HepG2 (cell line): ENCODE data around the gene CARD16. TPM values are rescaled to one million over a fixed set of nuclear protein-coding genes. Genes with fewer than 3 reads are reported as not detected.

Experiments
- BATF2 ChIP-seq: sonication (generic); formaldehyde crosslinking; IDR thresholded peaks from 2 replicates; pipeline ENCODE4 v1.8.0; 2022; ENCODE audit warnings: mild to moderate bottlenecking, missing genetic modification reagents, moderate library complexity
- BCL6 ChIP-seq: IDR thresholded peaks from 2 replicates; pipeline ENCODE4 v1.6.1; 2016; ENCODE audit warnings: missing genetic modification reagents, missing compliant biosample characterization
- CBX5 ChIP-seq: sonication (generic); formaldehyde crosslinking; IDR thresholded peaks from 2 replicates; pipeline ENCODE4 v1.4.0; 2020; ENCODE audit warnings: missing genetic modification reagents, borderline replicate concordance
- CEBPB ChIP-seq: IDR thresholded peaks from 2 replicates; pipeline ENCODE4 v1.6.1; 2011; ENCODE audit warnings: low read depth, low read length, improper control_type of control experiment, borderline replicate concordance
- GABPB1 ChIP-seq: IDR thresholded peaks from 2 replicates; pipeline ENCODE4 v1.6.1; 2016; ENCODE audit warnings: mild to moderate bottlenecking, missing genetic modification reagents, moderate library complexity, missing compliant biosample characterization
- GRHL1 ChIP-seq: sonication (generic); formaldehyde crosslinking; conservative IDR thresholded peaks from 2 replicates; pipeline ENCODE4 v1.8.0; 2022; ENCODE audit warnings: missing genetic modification reagents
- GZF1 ChIP-seq: sonication (generic); formaldehyde crosslinking; IDR thresholded peaks from 2 replicates; pipeline ENCODE4 v1.5.1; 2020; ENCODE audit warnings: mild to moderate bottlenecking, missing genetic modification reagents
- KMT2B ChIP-seq: IDR thresholded peaks from 2 replicates; pipeline ENCODE4 v1.6.1; 2016; ENCODE audit warnings: missing genetic modification reagents, missing compliant biosample characterization
- MAFF ChIP-seq: IDR thresholded peaks from 2 replicates; pipeline ENCODE4 v1.6.1; 2011; ENCODE audit warnings: low read depth, low read length, improper control_type of control experiment
- YEATS2 ChIP-seq: sonication (generic); formaldehyde crosslinking; IDR thresholded peaks from 2 replicates; pipeline ENCODE4 v1.4.0; 2020; ENCODE audit warnings: missing genetic modification reagents, borderline replicate concordance
- ZBTB7A ChIP-seq: sonication (generic); formaldehyde crosslinking; IDR thresholded peaks from 2 replicates; pipeline ENCODE4 v1.8.0; 2022; ENCODE audit warnings: mild to moderate bottlenecking, missing genetic modification reagents
- ZNF20 ChIP-seq: sonication (generic); formaldehyde crosslinking; IDR thresholded peaks from 2 replicates; pipeline ENCODE4 v1.4.0; 2020; ENCODE audit warnings: mild to moderate bottlenecking, moderate library complexity, missing genetic modification reagents
- ZNF644 ChIP-seq: IDR thresholded peaks from 2 replicates; pipeline ENCODE4 v1.6.1; 2016; ENCODE audit warnings: low read depth
- ZNF672 ChIP-seq: sonication (generic); formaldehyde crosslinking; IDR thresholded peaks from 2 replicates; pipeline ENCODE4 v1.8.1; 2022; ENCODE audit warnings: missing genetic modification reagents
- ZNF720 ChIP-seq: sonication (generic); formaldehyde crosslinking; IDR thresholded peaks from 2 replicates; pipeline ENCODE4 v1.4.0; 2020; ENCODE audit warnings: missing genetic modification reagents
- polyA plus RNA-seq, 8 experiments: library from polyadenylated mRNA; depleted of rRNA in 3 of 8; stranded (reverse) in 7 of 8; unstranded in 1 of 8; fragments of >200 nt; fragmentation: Illumina TruSeq in 4 of 8; extraction: Trizol in 4 of 8; gene quantifications; 2 replicates each; pipeline versions ENCODE4 v1.2.1 to v1.2.3, GENCODE V29; 2011 to 2016; ENCODE audit warnings: low read depth in 4 of 8, missing spikeins in 1 of 8, mixed read lengths in 1 of 8; ENCODE audit not compliant: insufficient read depth in 1 of 8
- total RNA-seq, 5 experiments: library from RNA; depleted of rRNA; stranded (reverse); fragments of >200 nt; fragmentation: Illumina TruSeq; extraction: Trizol; gene quantifications; 2 replicates each; pipeline ENCODE4 v1.2.3, GENCODE V29; 2016; ENCODE audit warnings: low read depth in 1 of 5
- TF ChIP-seq, protein P1 (sequence below): sonication (generic); formaldehyde crosslinking; conservative IDR thresholded peaks from 2 replicates; pipeline ENCODE4 v1.4.0; 2020; ENCODE audit warnings: mild to moderate bottlenecking, missing genetic modification reagents, moderate library complexity
- TF ChIP-seq, protein P2 (sequence below): sonication (generic); formaldehyde crosslinking; conservative IDR thresholded peaks from 2 replicates; pipeline ENCODE4 v1.8.1; 2023; ENCODE audit warnings: missing genetic modification reagents
- TF ChIP-seq, protein P3 (sequence below): sonication (generic); formaldehyde crosslinking; IDR thresholded peaks from 2 replicates; pipeline ENCODE4 v1.5.1; 2020; ENCODE audit warnings: mild to moderate bottlenecking, missing genetic modification reagents

CARD16 gene
- total and polyA plus RNA-seq, 2 of the 13 experiments (the other 11 are each of a cell fraction or from before 2014, with no cell fraction given): 0.34 TPM; not detected in 1

GRCh38 chr11:105051559-105051958 lies 6.4 kb upstream of the CARD16 start (continued):
- TF ChIP-seq ZNF672 (CRISPR knock-in tag) (no peak), BATF2 (no peak), CEBPB (no peak), ZNF20 (no peak), CBX5 (CRISPR knock-in tag) (no peak), ZNF644 (CRISPR knock-in tag) (peak; percentile 79), KMT2B (CRISPR knock-in tag) (no peak), GRHL1 (no peak), YEATS2 (CRISPR knock-in tag) (no peak), GABPB1 (CRISPR knock-in tag) (no peak), MAFF (no peak), GZF1 (CRISPR knock-in tag) (no peak), BCL6 (CRISPR knock-in tag) (peak; percentile 39; the same call in 1 of the 2 replicates), ZNF720 (no peak), ZBTB7A (no peak)
- TF ChIP-seq, protein P1, sequence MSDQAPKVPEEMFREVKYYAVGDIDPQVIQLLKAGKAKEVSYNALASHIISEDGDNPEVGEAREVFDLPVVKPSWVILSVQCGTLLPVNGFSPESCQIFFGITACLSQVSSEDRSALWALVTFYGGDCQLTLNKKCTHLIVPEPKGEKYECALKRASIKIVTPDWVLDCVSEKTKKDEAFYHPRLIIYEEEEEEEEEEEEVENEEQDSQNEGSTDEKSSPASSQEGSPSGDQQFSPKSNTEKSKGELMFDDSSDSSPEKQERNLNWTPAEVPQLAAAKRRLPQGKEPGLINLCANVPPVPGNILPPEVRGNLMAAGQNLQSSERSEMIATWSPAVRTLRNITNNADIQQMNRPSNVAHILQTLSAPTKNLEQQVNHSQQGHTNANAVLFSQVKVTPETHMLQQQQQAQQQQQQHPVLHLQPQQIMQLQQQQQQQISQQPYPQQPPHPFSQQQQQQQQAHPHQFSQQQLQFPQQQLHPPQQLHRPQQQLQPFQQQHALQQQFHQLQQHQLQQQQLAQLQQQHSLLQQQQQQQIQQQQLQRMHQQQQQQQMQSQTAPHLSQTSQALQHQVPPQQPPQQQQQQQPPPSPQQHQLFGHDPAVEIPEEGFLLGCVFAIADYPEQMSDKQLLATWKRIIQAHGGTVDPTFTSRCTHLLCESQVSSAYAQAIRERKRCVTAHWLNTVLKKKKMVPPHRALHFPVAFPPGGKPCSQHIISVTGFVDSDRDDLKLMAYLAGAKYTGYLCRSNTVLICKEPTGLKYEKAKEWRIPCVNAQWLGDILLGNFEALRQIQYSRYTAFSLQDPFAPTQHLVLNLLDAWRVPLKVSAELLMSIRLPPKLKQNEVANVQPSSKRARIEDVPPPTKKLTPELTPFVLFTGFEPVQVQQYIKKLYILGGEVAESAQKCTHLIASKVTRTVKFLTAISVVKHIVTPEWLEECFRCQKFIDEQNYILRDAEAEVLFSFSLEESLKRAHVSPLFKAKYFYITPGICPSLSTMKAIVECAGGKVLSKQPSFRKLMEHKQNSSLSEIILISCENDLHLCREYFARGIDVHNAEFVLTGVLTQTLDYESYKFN (CRISPR knock-in tag): peak; percentile 92
- TF ChIP-seq, protein P2, sequence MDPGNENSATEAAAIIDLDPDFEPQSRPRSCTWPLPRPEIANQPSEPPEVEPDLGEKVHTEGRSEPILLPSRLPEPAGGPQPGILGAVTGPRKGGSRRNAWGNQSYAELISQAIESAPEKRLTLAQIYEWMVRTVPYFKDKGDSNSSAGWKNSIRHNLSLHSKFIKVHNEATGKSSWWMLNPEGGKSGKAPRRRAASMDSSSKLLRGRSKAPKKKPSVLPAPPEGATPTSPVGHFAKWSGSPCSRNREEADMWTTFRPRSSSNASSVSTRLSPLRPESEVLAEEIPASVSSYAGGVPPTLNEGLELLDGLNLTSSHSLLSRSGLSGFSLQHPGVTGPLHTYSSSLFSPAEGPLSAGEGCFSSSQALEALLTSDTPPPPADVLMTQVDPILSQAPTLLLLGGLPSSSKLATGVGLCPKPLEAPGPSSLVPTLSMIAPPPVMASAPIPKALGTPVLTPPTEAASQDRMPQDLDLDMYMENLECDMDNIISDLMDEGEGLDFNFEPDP (CRISPR knock-in tag): no peak
- TF ChIP-seq, protein P3, sequence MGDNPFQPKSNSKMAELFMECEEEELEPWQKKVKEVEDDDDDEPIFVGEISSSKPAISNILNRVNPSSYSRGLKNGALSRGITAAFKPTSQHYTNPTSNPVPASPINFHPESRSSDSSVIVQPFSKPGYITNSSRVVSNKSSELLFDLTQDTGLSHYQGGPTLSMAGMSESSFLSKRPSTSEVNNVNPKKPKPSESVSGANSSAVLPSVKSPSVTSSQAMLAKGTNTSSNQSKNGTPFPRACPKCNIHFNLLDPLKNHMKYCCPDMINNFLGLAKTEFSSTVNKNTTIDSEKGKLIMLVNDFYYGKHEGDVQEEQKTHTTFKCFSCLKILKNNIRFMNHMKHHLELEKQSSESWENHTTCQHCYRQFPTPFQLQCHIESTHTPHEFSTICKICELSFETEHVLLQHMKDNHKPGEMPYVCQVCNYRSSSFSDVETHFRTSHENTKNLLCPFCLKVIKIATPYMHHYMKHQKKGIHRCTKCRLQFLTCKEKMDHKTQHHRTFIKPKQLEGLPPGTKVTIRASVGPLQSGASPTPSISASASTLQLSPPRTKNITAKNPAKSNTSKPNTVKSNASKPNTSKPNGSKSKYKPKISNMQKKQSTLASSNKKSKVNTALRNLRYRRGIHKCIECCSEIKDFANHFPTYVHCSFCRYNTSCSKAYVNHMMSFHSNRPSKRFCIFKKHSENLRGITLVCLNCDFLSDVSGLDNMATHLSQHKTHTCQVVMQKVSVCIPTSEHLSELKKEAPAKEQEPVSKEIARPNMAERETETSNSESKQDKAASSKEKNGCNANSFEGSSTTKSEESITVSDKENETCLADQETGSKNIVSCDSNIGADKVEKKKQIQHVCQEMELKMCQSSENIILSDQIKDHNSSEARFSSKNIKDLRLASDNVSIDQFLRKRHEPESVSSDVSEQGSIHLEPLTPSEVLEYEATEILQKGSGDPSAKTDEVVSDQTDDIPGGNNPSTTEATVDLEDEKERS (CRISPR knock-in tag): no peak
